HG03060 (cell line): Measurements from ENCODE around the gene RHPN2.
"Not testable (repeated sequence)": the region's sequence is repeated elsewhere in the genome, so short reads cannot be mapped to it uniquely, and the experiment has no call there.

Experiments
- ATAC-seq: cut with Tn5 transposase; IDR thresholded peaks from one replicate; pipeline ENCODE4 v1.9.1; 2021; ENCODE audit warnings: low read depth, moderate number of reproducible peaks; ENCODE audit not compliant: unreplicated experiment

Gene RHPN2

GRCh38 chr19:32982488-32982887 is 82.2 kb downstream of the RHPN2 start:
- ATAC-seq = not testable (repeated sequence)

- not testable (repeated sequence) for ATAC-seq
Observed at GRCh38 chr19:32979807-32980206, 84.9 kb downstream of the RHPN2 start.

GRCh38 chr19:32977813-32978212 is 86.9 kb downstream of the RHPN2 start:
- ATAC-seq = not testable (repeated sequence)

GRCh38 chr19:32977280-32977679 is 87.4 kb downstream of the RHPN2 start:
- ATAC-seq = no peak

- no peak for ATAC-seq
Observed at GRCh38 chr19:32976223-32976805, 88.4 kb downstream of the RHPN2 start.

- peak; percentile 98 for ATAC-seq
Observed at GRCh38 chr19:32971715-32972540, 92.8 kb downstream of the RHPN2 start, which contains the start of the genes CEP89 and FAAP24. CEP89 (minus strand) TSS chr19:32971958; CDS start chr19:32971874, 84 bp downstream. FAAP24 (plus strand) TSS chr19:32972242; CDS start chr19:32973197, 955 bp downstream.

GRCh38 chr19:32971012-32971595 is 93.6 kb downstream of the RHPN2 start:
- ATAC-seq = no peak

- ATAC-seq = no peak
Observed at GRCh38 chr19:32969549-32969948, 95.1 kb downstream of the RHPN2 start.

- ATAC-seq = no peak
Observed at GRCh38 chr19:32966750-32967149, 97.9 kb downstream of the RHPN2 start.

- no peak for ATAC-seq
Observed at GRCh38 chr19:32945260-32945659, 119.4 kb downstream of the RHPN2 start.

- ATAC-seq = not testable (repeated sequence)
Observed at GRCh38 chr19:32941273-32941672, 123.4 kb downstream of the RHPN2 start.

- ATAC-seq = no peak
Observed at GRCh38 chr19:32936065-32936464, 128.6 kb downstream of the RHPN2 start.

- no peak for ATAC-seq
Observed at GRCh38 chr19:32935629-32936028, 129.1 kb downstream of the RHPN2 start.

GRCh38 chr19:32933571-32933970 is 131.1 kb downstream of the RHPN2 start:
- ATAC-seq = no peak

GRCh38 chr19:32930567-32930966 is 134.1 kb downstream of the RHPN2 start:
- ATAC-seq = no peak

- ATAC-seq = no peak
Observed at GRCh38 chr19:32928806-32929205, 135.9 kb downstream of the RHPN2 start.
